Memory B cell (primary cell): ENCODE data around the gene TOB2.
"Not testable (repeated sequence)": the region's sequence is repeated elsewhere in the genome, so short reads cannot be mapped to it uniquely, and the experiment has no call there.

Experiments used
- ATAC-seq: fragments of 150-1000 bp; cut with Tn5 transposase; 2 replicates; pipeline ENCODE4 v1.10.0; 2021; ENCODE audit warnings: low read depth, mild to moderate bottlenecking, moderate library complexity
- DNase-seq, 2 donors: peaks; one replicate each; pipeline ENCODE4 v3.0.0; 2022; ENCODE audit warnings: low spot score in 2 of 2
- H3K27ac Mint-ChIP-seq: one replicate; pipeline ENCODE4 v1.8.0; 2022; ENCODE audit warnings: mild to moderate bottlenecking, moderate library complexity, mixed read lengths
- H3K27me3 Mint-ChIP-seq: one replicate; pipeline ENCODE4 v1.8.0; 2022; ENCODE audit warnings: mixed read lengths
- H3K36me3 Mint-ChIP-seq: one replicate; pipeline ENCODE4 v1.8.0; 2022; ENCODE audit warnings: mild to moderate bottlenecking, mixed read lengths
- H3K4me1 Mint-ChIP-seq: one replicate; pipeline ENCODE4 v1.8.0; 2022; ENCODE audit warnings: mixed read lengths
- H3K4me3 Mint-ChIP-seq: one replicate; pipeline ENCODE4 v1.8.0; 2022; ENCODE audit warnings: mild to moderate bottlenecking, moderate library complexity, mixed read lengths
- H3K9me3 Mint-ChIP-seq: one replicate; pipeline ENCODE4 v1.8.0; 2022; ENCODE audit warnings: mixed read lengths

Gene TOB2

DNA sequence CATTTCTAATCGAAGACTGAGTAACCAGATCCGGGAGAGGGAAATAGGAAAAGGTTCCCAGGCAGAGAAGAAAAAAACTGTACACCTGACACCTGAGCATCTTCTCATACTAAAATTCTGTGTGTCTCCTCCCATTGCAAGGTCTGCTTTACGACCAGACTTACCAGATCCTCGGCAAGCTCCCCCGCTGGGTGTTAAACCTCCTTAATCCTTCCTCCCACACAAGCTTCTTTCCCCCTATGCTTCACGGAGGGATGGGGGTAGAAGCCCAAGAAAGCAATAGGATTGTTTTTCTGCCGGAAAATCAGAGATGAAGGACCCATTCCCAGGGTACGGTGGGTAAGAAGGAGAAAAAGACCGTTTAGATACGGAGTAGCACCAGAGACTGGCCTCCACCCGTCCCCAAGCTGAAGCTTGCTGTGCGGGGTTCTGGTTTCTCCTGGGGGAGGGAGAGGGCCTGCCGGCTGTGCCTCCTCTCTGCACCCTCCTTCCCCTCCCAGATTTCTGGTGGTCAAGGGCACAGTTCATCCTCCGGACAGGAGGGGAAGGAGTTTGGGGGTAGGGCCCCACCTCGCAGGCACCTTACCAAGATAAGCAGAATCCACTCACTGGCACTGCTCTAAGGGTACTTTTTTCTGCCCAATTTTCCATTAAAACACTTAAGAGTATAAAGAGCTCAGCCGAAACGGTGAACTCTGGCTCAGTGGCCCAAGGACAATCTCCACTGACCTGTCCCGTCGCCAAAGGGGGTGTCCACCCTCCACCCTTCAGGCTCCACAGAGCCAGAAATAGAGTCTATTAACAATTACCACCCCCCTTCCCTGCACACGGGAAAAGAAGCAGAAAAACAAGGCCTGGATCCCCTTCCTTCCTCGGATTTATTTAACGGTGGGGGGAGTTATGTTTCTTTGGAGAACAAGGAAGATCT, 1.2 kb downstream of the TOB2 start:
- Mint-ChIP-seq H3K4me3 (peak overlapping the region; percentile 90), H3K36me3 (peaks cover 3% of the 10 kb centered on the region), H3K4me1 (peaks cover 27% of the 10 kb centered on the region), H3K9me3 (no peaks in the 10 kb centered on the region), H3K27me3 (no peaks in the 10 kb centered on the region), H3K27ac (peak overlapping the region; percentile 100)
- no peak for ATAC-seq
- DNase-seq = peak in 1 of 2 donors; percentile 35

DNA sequence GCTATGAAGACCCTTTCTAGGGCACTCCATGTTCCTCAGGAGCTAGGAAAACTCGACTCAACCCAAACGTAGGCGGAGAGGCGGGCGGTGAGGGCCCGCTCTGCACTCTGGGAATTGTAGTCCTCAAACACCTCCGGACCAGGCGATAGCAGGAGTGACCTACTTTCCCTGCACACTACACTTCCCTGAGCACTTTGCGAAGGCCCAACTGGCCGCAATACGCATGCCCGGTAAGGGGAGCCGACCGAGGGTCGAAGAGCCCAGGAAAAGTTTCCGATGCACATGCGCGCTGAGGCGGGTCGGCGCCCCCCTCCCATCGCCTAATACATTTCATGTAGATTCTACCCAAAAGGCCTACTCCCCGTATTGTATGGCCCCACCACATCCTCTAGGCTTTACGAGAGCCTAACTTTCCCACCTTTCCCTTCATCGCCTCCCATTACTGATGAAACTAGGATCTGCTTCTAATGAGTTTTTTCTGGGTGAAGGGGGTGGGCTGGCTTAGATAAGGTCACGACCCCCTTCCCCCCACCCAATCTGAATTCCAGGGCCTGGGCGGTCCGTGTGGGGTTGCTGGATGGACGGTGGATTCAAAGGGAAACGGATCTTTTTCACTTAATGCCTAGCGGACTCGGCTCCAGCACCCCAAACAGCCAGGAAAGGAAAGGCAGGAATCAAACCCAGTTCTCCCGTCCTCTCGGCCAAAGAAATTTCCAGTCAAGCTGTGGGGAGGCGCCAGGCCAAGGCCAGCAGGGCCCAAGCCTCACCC, 2.1 kb downstream of the TOB2 start:
- H3K4me3 Mint-ChIP-seq = peak overlapping the region; percentile 90
- H3K36me3 Mint-ChIP-seq = peaks cover 3% of the 10 kb centered on the region
- no peaks in the 10 kb centered on the region for H3K27me3 Mint-ChIP-seq
- H3K4me1 Mint-ChIP-seq = peaks cover 29% of the 10 kb centered on the region
- peak; percentile 58 to 66 for DNase-seq
- H3K9me3 Mint-ChIP-seq = no peaks in the 10 kb centered on the region
- H3K27ac Mint-ChIP-seq = peak overlapping the region; percentile 100
- peak; percentile 37 for ATAC-seq

DNA sequence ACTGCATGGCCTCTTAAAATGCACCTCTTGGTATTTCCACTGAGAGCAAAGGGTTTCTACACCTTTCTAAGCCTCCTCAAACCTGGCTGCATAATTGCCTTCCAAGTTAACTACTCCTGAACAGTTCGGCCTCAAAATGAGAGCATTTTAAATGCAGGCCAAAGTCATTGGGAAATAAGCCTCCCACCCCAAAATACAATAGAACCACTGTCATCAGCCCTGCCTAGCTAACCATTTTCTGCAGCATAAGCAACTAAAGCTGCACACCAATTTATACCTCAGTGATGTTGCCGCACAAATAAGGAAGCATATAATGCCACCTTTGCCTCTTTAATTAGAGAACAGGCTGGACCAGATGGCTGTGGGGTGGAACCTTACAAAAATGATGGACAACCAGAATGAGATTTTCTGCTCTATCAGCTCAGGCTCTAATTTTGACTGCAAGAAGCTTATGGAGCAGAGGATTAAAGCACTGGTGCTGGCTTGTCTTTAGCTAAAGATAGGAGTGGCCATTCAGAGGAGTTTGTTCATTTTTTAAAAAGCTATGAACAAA, 4.3 kb downstream of the TOB2 start:
- no peak for DNase-seq
- H3K4me3 Mint-ChIP-seq = no peak overlapping the region

DNA sequence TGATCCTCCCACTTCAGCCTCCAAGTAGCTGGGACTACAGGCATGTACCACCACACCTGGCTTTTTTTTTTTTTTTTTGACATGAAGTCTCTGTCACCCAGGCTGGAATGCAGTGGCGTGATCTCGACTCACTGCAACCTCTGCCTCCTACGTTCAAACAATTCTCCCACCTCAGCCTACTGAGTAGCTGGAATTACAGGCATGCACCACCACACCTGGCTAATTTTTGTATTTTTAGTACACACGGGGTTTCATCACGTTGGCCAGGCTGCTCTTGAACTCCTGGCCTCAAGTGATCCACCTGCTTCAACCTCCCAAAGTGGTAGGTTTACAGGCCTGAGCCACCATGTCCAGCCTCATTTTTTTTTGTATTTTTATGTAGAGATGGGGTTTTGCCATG, 6.1 kb downstream of the TOB2 start:
- not testable (repeated sequence) for H3K27ac Mint-ChIP-seq, H3K9me3 Mint-ChIP-seq, DNase-seq, ATAC-seq, H3K4me3 Mint-ChIP-seq, H3K27me3 Mint-ChIP-seq
- Mint-ChIP-seq H3K4me1 (peaks cover 19% of the 10 kb centered on the region), H3K36me3 (peaks cover 11% of the 10 kb centered on the region)

More for the DNA sequence above, 4.3 kb downstream of the TOB2 start:
- H3K9me3 Mint-ChIP-seq = no peaks in the 10 kb centered on the region
- no peaks in the 10 kb centered on the region for H3K27me3 Mint-ChIP-seq
- no peak overlapping the region for H3K27ac Mint-ChIP-seq
- H3K36me3 Mint-ChIP-seq = peaks cover 3% of the 10 kb centered on the region
- ATAC-seq = no peak
- peaks cover 21% of the 10 kb centered on the region for H3K4me1 Mint-ChIP-seq

DNA sequence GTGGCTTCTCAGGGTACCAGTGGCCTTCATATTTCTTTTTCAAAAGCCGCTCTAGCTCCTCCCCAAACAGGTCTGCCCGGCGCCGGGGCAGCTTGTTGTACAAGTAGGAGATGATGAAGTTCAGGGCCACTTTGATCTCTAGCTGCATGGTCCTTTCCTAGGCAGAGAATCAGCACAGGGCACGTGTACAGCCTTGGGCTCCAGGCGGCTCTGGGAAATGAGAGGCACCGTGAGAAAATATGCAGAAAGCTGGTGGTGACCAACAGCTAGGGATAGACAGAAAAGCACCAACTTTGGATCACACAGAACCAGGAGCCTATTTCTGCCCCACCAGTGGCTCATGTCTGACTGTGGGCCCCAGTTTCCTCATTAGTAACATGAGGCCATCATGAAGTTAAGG, 9.4 kb downstream of the TOB2 start:
- Mint-ChIP-seq H3K27me3 (no peaks in the 10 kb centered on the region), H3K4me1 (peaks cover 14% of the 10 kb centered on the region), H3K36me3 (peaks cover 11% of the 10 kb centered on the region), H3K4me3 (no peak overlapping the region), H3K9me3 (no peaks in the 10 kb centered on the region), H3K27ac (no peak overlapping the region)
- DNase-seq = no peak
- no peak for ATAC-seq

DNA sequence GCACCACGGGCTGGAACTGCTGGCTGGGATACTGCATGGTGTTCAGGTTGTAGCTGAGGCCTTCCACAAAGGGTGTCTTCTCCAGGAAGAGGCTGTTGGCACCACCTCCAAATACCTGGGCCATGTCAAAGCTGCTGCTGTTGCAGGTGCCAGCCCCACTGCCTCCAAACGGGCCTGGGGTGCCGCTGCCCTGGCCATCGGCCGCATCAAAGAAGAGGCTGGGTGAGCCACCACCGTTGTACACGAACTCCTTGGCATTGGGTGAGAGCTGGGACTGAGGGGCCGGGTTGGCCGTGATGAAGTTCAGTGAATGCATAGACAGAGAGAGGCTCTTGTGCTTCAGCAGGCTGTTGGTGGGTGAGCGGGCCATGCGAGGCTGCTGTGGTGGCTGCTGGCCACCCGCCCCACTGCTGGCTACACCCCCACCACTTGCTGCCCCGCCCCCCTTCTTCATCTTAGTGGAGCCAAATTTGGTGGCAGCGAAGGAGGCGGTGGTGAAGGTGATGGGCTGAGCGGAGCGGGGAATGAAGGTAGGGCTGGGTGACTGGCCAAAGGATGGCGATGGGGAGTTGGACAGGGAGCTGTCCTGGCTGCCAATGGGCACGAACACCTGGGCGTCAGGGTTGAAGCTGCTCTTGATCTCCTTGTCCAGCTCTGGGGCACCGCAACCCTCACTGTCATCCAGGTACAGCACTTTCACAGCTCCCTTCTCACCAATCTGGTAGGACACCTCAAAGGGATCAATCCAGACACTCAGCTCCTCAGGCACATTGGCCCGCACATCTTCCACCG, 10.1 kb downstream of the TOB2 start:
- Mint-ChIP-seq H3K36me3 (peaks cover 15% of the 10 kb centered on the region), H3K27me3 (no peaks in the 10 kb centered on the region), H3K4me3 (no peak overlapping the region), H3K27ac (no peak overlapping the region), H3K4me1 (peaks cover 14% of the 10 kb centered on the region), H3K9me3 (no peaks in the 10 kb centered on the region)
- DNase-seq (no peak), ATAC-seq (no peak)

DNA sequence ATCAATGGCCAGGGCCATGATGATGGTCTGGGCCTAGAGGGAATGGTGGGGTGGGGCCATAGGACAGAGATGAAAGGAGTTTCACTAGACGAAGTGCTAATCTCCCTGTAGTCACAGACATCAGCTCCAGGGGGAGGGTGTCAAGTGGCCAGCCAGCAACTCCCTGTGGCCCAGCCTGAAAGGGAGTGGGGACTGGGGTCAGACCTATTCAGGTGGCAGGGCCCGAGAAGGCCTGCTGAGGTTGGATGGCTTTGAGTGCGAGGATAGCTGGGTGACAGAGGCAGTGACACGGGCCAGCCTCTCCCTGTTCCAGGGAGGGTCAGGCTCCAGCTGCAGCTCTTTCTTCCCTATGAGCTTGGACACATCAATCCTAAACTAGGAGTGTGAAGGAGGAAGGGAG, 11.0 kb downstream of the TOB2 start:
- Mint-ChIP-seq H3K27me3 (no peaks in the 10 kb centered on the region), H3K27ac (peak overlapping the region; percentile 35), H3K4me1 (peaks cover 19% of the 10 kb centered on the region), H3K4me3 (no peak overlapping the region), H3K36me3 (peaks cover 21% of the 10 kb centered on the region), H3K9me3 (no peaks in the 10 kb centered on the region)
- ATAC-seq (no peak), DNase-seq (no peak)

DNA sequence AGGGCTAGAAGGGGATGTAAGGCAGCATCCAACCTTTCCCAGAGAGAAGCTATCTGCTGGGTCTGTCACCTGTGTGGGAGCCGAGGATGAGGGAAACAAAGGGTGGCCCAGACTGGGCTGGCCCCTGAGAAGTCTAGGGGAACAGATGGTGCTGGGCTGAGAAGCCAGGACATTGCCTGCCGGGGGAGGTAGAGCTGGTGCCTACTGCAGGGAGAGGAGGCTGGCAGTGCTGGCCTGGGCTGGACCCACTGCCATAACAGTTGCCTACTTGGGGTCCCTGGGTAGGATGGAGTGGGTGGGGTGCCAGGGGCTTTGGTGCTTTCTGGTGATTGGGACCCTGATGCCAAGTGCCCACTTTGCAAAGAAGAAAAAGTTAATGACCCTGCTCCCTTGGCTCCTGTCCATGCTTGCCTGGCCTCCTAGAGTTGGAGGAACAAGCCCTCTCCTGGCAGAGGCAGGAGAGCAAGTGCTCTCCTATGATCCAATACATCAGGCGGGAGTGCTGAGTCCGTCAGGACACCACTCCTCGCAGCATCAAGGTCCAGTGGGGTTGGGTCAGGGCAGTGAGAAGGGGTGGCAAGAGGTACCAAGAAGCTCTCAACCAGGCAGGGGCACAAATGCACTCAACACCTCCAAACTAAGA, 12.1 kb downstream of the TOB2 start:
- not testable (repeated sequence) for H3K9me3 Mint-ChIP-seq, H3K27ac Mint-ChIP-seq, H3K27me3 Mint-ChIP-seq, H3K4me3 Mint-ChIP-seq, ATAC-seq, DNase-seq
- Mint-ChIP-seq H3K36me3 (peaks cover 21% of the 10 kb centered on the region), H3K4me1 (peaks cover 18% of the 10 kb centered on the region)

DNA sequence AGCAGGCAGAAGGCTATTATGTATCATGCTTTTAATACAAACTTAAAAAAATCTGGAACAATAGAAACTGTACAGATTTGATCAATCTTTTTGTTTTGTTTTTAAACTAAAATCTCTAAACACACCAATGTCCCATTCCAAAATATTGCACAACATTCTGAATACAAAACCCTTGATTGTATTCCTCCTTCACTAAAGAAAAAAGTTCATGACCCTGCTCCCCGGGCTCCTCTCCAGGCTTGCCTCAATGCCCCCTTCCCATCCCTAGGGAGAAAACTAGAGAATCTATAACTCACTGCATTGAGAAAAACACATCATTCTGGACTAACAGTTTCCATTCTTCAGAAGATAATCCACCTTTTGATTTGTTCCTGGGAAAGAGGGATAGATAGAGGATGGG, 13.1 kb downstream of the TOB2 start:
- peaks cover 21% of the 10 kb centered on the region for H3K36me3 Mint-ChIP-seq
- ATAC-seq, H3K9me3 Mint-ChIP-seq, H3K4me3 Mint-ChIP-seq, H3K27ac Mint-ChIP-seq, H3K27me3 Mint-ChIP-seq, DNase-seq: not testable (repeated sequence)
- H3K4me1 Mint-ChIP-seq = peaks cover 13% of the 10 kb centered on the region

DNA sequence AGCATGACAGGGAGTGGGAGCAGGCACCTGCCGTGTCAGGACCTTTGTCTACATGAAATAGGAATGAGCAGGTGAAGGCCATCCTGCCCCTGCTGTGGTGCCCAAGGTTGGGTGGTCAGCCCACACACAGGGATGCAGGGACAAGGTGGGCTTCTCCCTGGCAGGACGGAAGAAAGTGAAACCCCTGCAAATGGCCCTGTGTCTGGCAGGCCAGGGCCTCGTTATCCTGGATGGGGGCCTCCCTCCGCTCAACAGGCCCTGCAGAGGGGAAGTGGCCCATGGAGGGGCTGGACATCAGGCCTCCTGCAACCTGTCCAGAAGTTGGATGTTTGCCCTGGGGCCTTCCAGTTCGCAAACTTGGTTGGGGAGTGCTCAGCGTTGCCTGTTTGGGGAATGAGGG, 14.9 kb downstream of the TOB2 start:
- no peaks in the 10 kb centered on the region for H3K9me3 Mint-ChIP-seq
- DNase-seq (no peak), ATAC-seq (no peak)
- peaks cover 22% of the 10 kb centered on the region for H3K36me3 Mint-ChIP-seq
- H3K4me3 Mint-ChIP-seq = no peak overlapping the region
- peaks cover 16% of the 10 kb centered on the region for H3K4me1 Mint-ChIP-seq
- H3K27ac Mint-ChIP-seq = peak overlapping the region; percentile 76
- no peaks in the 10 kb centered on the region for H3K27me3 Mint-ChIP-seq

DNA sequence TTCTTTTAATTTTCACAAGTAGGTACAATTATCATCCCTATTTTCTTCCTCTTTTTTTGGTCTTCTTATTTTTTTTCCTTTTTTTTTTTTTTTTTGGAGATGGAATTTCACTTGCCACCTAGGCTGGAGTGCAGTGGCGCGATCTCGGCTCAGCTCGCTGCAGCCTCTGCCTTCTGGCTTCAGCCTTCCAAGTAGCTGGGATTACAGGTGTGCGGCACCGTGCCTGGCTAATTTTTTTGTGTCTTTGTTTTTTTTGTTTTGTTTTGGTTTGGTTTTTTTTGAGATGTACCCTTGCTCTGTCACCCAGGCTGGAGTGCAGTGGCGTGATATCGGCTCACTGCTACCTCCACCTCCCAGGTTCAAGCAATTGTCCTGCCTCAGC, 16.7 kb downstream of the TOB2 start:
- ATAC-seq (no peak), DNase-seq (no peak)
- H3K4me3 Mint-ChIP-seq = no peak overlapping the region
- peaks cover 19% of the 10 kb centered on the region for H3K36me3 Mint-ChIP-seq
- no peaks in the 10 kb centered on the region for H3K27me3 Mint-ChIP-seq
- peaks cover 24% of the 10 kb centered on the region for H3K4me1 Mint-ChIP-seq
- H3K9me3 Mint-ChIP-seq = no peaks in the 10 kb centered on the region
- no peak overlapping the region for H3K27ac Mint-ChIP-seq

DNA sequence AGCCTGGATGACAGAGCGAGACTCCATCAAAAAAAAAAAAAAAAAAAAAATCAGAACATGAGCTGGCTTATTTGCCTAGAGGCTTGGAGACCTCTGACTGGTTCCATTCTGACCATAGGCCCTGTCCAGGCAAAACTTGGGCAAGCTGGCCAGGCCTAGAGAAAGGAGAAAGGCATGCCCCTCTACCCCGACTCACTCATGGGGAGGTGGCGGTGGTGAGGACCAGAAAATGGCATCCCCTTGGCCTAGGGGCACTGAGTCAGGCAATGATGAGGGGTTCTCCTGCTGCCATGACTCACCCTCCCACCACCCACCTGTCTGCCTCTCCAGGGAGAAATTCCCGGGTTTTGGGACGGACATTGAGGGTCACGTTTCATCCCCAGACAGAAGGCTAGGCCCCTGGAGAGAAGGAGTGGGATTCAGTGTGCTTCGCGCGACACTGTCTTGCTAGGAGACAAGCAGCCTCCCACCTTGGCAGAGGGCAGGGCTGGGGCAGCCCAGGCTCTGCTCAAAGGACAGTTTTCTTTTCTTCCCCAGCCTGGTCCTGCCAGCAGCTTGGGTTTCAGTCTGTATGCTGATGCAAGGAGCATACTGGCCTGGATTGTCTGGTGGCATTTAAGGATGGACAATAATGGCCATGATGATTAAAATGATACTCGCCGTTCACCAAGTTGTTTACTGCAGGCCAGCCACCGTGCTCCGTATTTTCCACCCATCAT, 17.2 kb downstream of the TOB2 start:
- no peak overlapping the region for H3K4me3 Mint-ChIP-seq
- ATAC-seq (no peak), DNase-seq (no peak)
- no peak overlapping the region for H3K27ac Mint-ChIP-seq
- H3K27me3 Mint-ChIP-seq = no peaks in the 10 kb centered on the region
- H3K36me3 Mint-ChIP-seq = peaks cover 19% of the 10 kb centered on the region
- peaks cover 22% of the 10 kb centered on the region for H3K4me1 Mint-ChIP-seq
- H3K9me3 Mint-ChIP-seq = no peaks in the 10 kb centered on the region
